HG03097 (cell line): ENCODE results near the gene EIF4G1.
"Not testable (repeated sequence)": the region's sequence is repeated elsewhere in the genome, so short reads cannot be mapped to it uniquely, and the experiment has no call there.

Experiments used
- ATAC-seq: cut with Tn5 transposase; IDR thresholded peaks from one replicate; pipeline ENCODE4 v1.9.1; 2021; ENCODE audit not compliant: unreplicated experiment, low FRiP score

EIF4G1 gene

DNA sequence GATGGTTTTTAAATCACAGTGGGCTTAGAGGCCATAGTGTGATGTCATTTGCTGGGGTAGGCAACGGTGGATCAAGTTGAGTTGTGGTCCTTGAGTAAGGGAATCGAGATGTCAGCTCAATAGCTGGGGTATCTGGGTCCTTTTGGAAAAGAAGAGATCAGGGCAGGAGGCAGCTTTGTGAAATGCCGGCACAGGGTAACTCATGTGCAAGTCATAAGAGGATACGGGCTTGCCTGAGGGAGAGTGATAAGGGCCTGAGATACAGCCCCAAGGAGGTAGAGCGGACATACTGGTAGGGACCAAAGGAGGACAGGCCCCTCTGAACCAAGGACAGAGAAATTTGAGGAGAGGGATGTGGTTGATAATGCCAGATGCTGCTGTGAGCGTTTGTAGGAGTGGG is 18.8 kb downstream of the EIF4G1 start:
- ATAC-seq = no peak

DNA sequence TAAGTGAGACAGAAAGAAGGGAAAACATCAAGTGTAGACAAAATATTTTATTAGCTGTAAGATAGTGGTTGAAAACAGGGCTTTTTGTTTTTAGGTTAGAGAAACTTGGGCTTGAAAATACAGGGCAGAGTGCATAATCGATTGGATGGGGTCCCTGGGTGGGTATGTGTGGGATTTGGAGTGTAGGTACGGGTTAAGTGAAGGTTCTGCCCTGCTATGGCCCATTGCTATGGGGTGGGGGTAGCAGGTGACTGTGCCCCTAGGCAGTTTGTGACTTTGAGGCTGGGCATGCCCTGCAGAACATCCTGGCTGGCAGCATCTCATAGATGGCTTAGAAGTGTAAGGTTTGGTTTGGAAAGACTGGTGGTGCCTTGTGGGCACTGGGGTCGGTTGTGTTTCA is 19.3 kb downstream of the EIF4G1 start:
- no peak for ATAC-seq

DNA sequence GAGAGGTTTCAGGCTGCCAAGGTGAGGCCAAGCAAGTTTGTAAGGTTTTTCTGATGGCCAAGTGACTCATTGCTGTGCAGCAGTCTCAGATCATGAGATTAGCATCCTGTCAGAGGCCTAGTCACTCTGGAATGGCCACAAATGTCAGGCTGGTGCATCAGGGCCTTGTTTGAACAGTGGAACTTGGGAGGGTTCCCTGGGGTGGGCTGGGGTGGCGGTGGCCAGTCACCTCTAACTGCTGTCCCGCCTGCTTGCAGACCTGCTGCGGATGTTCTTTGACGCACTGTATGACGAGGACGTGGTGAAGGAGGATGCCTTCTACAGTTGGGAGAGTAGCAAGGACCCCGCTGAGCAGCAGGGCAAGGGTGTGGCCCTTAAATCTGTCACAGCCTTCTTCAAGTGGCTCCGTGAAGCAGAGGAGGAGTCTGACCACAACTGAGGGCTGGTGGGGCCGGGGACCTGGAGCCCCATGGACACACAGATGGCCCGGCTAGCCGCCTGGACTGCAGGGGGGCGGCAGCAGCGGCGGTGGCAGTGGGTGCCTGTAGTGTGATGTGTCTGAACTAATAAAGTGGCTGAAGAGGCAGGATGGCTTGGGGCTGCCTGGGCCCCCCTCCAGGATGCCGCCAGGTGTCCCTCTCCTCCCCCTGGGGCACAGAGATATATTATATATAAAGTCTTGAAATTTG is 20.2 kb downstream of the EIF4G1 start:
- ATAC-seq = no peak

DNA sequence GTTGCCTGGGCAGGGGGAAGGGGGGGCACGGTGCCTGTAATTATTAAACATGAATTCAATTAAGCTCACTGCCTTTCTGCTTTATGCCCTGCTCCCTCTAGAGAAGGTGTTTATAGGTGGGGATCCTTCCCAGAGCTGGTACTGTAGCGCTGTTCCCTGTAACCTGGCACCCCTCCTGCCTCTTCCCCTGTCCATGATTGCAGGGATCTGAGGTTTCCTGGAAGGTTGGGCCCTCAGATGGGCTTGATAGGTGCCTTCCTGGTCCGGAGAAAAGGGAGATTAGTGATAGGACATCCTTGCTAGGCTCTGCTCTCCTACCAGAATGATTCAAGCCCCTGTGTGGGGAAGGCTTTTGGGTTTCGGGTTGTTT is 20.9 kb downstream of the EIF4G1 start:
- no peak for ATAC-seq

DNA sequence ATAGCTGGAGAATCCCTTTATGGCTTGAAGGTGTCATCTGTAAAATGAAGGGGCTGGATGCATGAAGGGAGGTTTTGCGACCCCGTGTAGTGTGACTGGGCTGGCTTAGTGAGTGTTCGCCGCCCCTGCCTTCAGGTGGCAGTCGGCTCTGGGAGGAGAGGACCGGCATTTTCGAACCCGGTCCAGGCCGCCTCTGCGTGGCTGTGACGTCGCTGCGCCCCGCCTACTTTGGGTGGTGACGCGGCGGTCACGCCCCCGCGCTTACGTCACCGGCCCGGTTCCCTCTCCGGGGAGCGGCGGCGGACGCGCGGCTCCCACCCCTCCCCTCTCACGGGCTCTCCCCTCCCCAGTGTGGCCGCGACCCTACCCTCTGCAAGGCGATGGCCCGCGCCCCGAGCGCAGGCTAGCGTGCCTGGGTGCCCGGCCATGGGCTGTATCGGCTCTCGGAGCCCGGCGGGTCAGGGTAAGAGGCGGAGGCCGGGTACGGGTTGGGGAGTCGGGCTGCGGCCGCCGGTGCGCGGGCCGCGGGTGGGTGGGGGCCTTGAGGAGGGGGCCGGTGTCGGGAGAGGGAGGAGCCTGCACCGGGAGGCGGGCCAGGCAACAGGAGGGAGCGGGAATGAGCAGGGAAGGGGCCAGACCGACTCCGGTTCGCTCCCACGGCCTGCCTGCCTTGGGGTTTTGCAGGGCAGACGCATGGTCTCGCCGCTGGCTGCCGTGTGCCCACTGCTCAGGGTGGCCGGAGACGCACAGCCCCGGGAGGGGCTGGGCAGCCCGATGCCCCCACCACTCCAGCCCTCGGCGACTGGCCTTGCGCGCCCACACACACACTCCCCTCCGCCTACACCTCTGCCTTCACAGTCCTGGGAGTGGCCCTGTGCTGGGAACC is 21.5 kb downstream of the EIF4G1 start:
- no peak for ATAC-seq

DNA sequence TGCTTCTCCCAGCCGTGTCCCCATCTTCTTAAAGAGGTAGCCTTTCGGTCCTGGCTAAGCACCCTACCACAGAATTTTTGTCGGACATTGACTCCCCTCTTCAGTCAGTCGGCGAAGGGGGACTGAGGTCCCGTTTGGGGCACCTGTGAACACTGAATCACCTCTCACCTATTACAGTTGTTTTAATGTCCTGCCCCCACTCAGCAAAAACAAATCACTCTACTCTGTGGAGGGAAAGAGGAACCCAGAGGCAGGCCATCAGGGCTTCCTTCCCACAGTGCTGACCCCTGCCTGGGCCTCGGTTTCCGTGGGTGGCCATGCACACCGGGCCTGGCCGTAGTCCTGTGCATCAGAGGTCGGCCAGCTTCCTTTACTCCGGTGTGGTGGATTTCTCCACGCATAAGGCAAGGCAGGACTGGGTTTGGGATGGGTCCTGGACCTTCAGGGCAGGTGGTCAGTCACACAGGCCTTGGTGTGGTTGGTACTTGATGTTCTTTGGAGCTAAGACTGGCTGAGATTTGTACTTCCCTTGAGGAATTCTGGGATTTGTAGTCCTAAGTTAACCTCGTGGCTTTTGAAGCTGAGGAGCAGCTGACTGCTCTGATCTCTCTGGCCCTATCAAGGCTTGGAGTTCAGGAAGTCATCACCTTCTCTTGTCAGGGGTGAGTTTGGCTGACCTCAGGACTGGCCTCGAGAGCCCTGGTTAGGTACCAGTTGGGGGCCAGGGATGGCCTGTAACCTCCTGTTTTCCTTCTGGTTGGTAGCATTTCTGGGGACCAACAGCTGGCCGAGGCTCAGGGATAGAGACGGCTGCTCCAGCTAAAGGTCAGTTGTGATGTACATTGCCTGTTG is 22.4 kb downstream of the EIF4G1 start:
- no peak for ATAC-seq

DNA sequence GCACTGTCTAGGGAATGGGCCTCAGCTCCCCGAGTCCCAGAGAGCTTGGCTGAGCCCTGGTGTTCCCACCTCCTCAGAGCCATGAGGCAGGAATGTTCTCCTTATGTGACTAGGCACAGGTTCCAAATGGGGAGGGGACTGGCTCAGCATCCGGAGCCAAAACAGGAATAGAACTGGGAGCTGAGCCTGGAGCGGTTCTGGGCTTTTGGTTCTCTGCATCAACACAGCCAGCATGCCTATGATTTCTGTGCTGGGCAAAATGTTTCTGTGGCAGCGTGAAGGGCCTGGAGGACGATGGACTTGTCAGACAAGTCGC is 23.0 kb downstream of the EIF4G1 start, which contains the start of gene FAM131A:
Gene FAM131A (plus strand): TSS at position 202 of the 316 bp plus-strand sequence. CDS start 31 bp downstream, at position 233.
- no peak for ATAC-seq

DNA sequence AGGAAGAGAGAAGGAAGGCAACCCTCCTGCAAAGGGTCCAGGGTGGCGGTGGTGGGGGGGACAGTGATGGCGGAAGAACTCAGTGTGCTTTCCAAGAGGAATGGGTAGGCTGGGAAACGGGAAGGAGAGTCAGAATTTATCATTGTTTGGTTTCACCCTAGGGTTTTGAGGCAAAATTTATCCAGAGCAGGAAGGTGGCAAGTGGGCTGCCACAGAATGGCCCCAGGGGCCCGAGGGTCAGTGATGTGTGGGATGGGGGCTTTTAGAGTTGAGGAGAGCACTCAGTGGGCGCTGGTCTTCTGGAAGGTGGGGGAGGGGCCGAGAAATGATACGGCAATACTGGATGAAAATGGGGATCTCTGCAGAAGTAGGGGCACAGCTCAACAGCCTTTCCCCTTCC is 23.6 kb downstream of the EIF4G1 start:
- no peak for ATAC-seq

DNA sequence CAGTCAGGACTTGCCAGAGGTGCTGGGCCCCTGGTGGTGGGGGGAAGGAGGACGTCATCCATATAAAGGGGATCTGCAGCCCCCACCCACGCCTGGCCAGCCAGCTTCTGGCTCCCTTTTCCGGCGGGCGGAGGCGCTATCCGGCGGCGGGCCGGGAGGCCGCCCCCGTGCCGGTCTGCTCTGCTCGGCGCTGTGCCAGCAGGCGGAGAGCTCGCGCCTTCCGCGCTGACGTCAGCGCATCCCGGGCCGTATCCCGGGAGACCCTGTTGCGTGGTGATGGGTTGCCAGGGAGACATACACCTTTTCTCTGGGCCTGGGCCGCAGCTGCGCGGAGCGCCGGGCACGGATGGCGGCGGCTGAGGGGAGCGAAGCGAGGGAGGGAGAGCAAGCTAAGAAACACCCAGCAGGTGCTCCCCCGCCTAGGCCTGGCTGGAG is 24.1 kb downstream of the EIF4G1 start:
- no peak for ATAC-seq

DNA sequence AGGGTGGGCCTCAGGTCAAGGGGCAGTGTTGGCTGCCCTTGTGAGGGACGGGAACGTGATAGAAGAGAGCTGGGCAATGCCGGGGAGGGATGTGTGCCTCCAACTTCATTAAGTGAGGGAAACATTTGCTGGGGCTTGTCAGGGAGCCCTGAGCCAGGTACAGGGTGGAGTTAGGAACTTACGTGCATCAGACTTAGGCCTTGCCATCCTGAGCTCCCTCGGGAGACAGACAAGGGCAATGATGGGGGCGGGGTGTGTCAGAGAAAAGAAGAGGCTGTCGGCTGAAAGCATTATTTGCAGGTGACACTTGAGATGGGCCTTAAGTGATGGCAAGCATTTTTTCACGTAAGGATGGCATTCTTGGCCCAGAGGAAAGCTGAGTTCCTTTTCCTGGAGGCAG is 24.6 kb downstream of the EIF4G1 start:
- no peak for ATAC-seq

DNA sequence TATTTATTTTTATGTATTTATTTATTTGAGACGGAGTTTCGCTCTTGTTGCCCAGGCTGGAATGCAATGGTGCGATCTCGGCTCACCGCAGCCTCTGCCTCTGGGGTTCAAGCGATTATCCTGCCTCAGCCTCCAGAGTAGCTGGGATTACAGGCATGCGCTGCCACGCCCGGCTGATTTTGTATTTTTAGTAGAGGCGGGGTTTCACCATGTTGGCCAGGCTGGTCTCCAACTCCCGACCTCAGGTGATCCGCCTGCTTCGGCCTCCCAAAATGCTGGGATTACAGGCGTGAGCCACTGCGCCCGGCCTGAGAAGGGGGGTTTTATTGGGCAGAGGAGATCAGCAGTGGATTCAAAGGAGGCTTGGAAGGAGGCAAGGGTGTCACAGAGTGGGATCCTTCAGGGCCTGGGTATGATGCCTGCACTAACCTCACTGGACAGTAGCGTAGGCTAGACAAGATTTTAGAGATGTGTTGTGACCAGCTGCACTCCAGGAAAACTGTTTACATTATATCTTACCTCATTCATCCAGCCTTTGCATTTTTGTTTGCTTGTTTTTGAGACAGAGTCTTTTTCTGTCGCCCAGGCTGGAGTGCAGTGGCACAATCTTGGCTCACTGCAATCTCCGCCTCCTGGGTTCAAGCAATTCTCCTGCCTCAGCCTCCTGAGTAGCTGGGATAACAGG is 25.2 kb downstream of the EIF4G1 start:
- not testable (repeated sequence) for ATAC-seq

DNA sequence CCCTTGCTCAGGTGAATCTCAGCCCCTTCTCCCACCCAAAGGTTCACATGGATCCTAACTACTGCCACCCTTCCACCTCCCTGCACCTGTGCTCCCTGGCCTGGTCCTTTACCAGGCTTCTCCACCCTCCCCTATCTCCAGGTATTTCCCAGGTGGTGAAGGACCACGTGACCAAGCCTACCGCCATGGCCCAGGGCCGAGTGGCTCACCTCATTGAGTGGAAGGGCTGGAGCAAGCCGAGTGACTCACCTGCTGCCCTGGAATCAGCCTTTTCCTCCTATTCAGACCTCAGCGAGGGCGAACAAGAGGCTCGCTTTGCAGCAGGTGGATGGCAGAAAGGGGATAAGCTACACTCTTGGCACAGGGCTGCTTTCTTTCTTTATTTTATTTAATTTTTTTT is 27.5 kb downstream of the EIF4G1 start:
- no peak for ATAC-seq

DNA sequence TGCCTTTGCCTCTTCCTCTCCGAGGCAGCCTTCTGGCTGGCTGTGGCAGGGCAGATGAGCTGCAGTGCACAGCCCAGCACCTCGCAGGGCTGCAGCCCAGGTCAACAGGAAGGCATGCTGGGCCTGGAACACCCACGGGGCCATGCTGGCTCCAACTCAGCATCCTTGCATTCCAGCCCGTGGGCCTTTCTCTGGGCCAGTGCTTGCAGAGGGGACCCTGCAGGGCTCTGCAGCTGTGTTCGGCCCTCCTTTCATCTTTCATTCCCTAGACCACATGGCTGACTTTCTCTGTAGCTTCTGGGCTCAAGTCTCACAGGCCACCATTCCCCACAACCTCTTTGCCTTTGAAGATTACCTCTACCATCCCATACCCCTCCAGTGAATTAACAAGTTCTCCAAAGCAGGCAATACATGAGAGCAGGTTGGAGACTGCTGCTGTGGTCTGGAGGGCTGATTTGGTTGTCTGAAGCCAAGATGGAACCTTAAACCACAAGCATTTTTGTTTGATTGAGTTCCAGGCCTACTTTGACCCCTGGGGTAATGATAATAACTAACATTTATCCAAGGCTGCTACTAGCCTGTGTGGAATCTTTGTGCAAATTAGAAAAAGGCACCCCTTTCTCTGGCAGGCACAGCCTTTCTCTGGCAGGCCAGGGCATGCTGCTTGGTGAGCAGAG is 28.9 kb downstream of the EIF4G1 start:
- no peak for ATAC-seq

DNA sequence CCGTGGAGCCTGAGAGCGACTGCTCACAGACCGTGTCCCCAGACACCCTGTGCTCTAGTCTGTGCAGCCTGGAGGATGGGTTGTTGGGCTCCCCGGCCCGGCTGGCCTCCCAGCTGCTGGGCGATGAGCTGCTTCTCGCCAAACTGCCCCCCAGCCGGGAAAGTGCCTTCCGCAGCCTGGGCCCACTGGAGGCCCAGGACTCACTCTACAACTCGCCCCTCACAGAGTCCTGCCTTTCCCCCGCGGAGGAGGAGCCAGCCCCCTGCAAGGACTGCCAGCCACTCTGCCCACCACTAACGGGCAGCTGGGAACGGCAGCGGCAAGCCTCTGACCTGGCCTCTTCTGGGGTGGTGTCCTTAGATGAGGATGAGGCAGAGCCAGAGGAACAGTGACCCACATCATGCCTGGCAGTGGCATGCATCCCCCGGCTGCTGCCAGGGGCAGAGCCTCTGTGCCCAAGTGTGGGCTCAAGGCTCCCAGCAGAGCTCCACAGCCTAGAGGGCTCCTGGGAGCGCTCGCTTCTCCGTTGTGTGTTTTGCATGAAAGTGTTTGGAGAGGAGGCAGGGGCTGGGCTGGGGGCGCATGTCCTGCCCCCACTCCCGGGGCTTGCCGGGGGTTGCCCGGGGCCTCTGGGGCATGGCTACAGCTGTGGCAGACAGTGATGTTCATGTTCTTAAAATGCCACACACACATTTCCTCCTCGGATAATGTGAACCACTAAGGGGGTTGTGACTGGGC is 30.3 kb downstream of the EIF4G1 start:
- no peak for ATAC-seq

DNA sequence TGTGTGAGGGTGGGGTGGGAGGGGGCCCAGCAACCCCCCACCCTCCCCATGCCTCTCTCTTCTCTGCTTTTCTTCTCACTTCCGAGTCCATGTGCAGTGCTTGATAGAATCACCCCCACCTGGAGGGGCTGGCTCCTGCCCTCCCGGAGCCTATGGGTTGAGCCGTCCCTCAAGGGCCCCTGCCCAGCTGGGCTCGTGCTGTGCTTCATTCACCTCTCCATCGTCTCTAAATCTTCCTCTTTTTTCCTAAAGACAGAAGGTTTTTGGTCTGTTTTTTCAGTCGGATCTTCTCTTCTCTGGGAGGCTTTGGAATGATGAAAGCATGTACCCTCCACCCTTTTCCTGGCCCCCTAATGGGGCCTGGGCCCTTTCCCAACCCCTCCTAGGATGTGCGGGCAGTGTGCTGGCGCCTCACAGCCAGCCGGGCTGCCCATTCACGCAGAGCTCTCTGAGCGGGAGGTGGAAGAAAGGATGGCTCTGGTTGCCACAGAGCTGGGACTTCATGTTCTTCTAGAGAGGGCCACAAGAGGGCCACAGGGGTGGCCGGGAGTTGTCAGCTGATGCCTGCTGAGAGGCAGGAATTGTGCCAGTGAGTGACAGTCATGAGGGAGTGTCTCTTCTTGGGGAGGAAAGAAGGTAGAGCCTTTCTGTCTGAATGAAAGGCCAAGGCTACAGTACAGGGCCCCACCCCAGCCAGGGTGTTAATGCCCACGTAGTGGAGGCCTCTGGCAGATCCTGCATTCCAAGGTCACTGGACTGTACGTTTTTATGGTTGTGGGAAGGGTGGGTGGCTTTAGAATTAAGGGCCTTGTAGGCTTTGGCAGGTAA is 31.1 kb downstream of the EIF4G1 start:
- no peak for ATAC-seq

DNA sequence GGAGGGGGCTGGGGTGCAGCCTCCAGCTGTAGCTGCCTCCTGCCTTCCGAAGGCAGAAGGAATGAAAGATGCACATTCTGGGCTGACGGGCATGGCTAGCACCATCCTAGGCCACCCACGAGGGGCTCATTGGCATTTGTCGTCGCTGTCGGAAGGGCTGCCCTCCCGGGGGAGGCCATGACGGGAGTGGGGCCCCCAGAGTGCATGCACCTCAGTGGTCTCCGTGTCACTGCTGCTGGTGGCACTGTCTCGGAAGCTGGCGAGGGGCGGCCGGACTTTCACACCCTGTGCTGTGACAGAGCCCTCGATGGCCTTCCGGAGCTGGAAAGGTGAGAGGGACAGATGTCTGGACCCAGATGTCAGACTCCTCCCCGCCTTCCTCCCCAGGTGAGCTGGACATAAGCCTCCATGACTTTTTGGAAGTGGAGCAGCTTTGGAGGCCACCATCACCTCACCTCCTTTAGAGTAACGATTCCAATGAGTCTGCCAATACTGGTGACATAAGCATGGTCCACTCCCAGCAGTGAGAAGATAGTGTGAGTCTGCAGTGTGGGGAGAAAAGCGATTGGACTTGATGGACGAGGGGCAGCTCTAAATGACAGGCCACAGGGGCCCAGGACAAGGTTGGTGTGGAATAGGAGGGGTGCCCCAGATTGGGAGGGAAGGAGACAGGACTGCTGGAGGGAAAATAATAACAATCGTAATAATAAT is 32.2 kb downstream of the EIF4G1 start:
- no peak for ATAC-seq

DNA sequence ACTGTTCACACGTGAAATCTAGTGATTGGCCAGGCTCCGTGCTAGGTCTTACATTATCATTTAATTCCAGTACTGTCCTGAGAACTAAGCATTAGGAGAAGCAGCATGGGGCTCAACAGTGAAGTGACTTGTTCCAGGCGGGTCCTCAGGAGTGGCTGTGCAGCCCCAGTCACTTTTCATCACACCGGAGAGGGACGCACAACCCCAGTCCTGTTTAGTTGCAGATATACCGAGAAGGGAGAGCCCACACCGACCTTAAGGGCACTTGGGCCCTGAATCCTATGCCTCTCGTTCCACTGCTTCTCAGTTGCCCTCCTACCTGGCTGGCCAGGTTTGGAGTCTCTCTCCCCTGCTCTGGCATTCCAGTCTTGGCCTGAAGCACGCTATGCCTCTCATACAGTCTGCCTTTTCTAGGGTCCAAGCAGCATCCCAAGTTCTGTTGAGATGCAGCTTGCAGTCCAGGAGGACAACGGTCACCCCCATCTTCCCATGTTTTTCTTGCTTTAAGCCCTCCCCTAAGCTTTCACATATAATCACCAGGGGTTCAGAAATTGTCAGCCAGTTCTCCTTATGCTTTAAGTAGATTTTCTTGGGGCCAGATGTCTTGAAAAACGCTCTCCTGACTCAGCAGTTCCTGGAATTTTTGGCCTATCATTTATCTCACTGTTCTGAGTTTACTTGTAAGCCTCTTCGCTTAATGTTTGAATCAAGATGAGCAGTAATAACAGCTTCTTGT is 33.1 kb downstream of the EIF4G1 start:
- ATAC-seq = no peak
